B cell (primary cell): ENCODE results near the gene C17orf100. TPM values are rescaled to one million over a fixed set of nuclear protein-coding genes. Genes with fewer than 3 reads are reported as not detected.

ENCODE experiments used
- ATAC-seq: fragments of 200-7000 bp; cut with Tn5 transposase; one replicate; pipeline ENCODE4 v1.10.0; 2021; ENCODE audit warnings: low read depth, mild to moderate bottlenecking, moderate number of reproducible peaks, moderate library complexity
- CTCF ChIA-PET: fragments of 350-600 bp; sonication (Branson Sonifier 250); formaldehyde crosslinking; loops from one replicate; lab custom pipeline; 2021; ENCODE audit warnings: antibody characterized with exemption, inconsistent platforms; lab: Charles Lee
- POLR2A ChIA-PET: fragments of 350-600 bp; sonication (Branson Sonifier 250); formaldehyde crosslinking; loops from one replicate; lab custom pipeline; 2021; ENCODE audit warnings: antibody characterized with exemption; lab: Charles Lee
- DNase-seq: peaks from one replicate; pipeline ENCODE4 v3.0.0; 2013
- H2AFZ ChIP-seq: 2 replicates; pipeline ENCODE4 v1.6.1; 2012; ENCODE audit warnings: mild to moderate bottlenecking, low read depth, low read length; ENCODE audit not compliant: insufficient read depth, poor library complexity, severe bottlenecking
- H3K27ac ChIP-seq, 2 donors: 1 replicate in 1 of 2; 2 replicates in 1 of 2; pipeline ENCODE4 v1.5.1; 2012 to 2013; ENCODE audit warnings: low read length in 2 of 2, mild to moderate bottlenecking in 2 of 2, moderate library complexity in 1 of 2
- H3K27me3 ChIP-seq, 4 experiments: fragments of 200-600 bp in 1 of 4; sonication (generic) in 1 of 4; replicated peaks in 1 of 4; 1 replicate in 2 of 4; 2 replicates in 2 of 4; pipeline versions ENCODE4 v1.6.1 to v1.7.0; 2013 to 2016; ENCODE audit warnings: low read length in 3 of 4, mild to moderate bottlenecking in 2 of 4, mixed read lengths in 1 of 4, moderate library complexity in 1 of 4; ENCODE audit not compliant: insufficient read depth in 4 of 4, control insufficient read depth in 3 of 4; ENCODE audit errors: control extremely low read depth in 1 of 4
- H3K36me3 ChIP-seq, 2 experiments: replicated peaks in 1 of 2; 1 replicate in 1 of 2; 2 replicates in 1 of 2; pipeline versions ENCODE4 v1.6.1 to v1.7.1; 2013; ENCODE audit warnings: low read length in 1 of 2; ENCODE audit not compliant: insufficient read depth in 2 of 2, control insufficient read depth in 1 of 2; ENCODE audit errors: control extremely low read depth in 1 of 2, extremely low read depth in 1 of 2
- H3K4me1 ChIP-seq, 2 donors: fragments of 200-600 bp in 1 of 2; sonication (generic) in 1 of 2; 1 replicate in 1 of 2; 2 replicates in 1 of 2; pipeline versions ENCODE4 v1.5.1 to v1.6.1; 2013 to 2017; ENCODE audit warnings: low read length in 2 of 2; ENCODE audit not compliant: control insufficient read depth in 2 of 2, insufficient read depth in 2 of 2
- H3K4me2 ChIP-seq: replicated peaks from 2 replicates; pipeline ENCODE3; 2012; ENCODE audit warnings: mild to moderate bottlenecking, low read depth, low read length; ENCODE audit not compliant: poor library complexity, severe bottlenecking
- H3K4me3 ChIP-seq, 5 experiments: fragments of 200-600 bp in 1 of 5; sonication (generic) in 1 of 5; 1 replicate in 3 of 5; 2 replicates in 2 of 5; pipeline versions ENCODE4 v1.5.1 to v1.7.0; 2011 to 2016; ENCODE audit warnings: low read length in 4 of 5, mild to moderate bottlenecking in 4 of 5, low read depth in 2 of 5, control low read depth in 1 of 5, moderate library complexity in 1 of 5; ENCODE audit not compliant: insufficient read depth in 1 of 5; ENCODE audit errors: control extremely low read depth in 1 of 5, extremely low read depth in 1 of 5
- H3K79me2 ChIP-seq: fragments of 200-600 bp; sonication (generic); one replicate; pipeline ENCODE4 v1.6.0; 2016; ENCODE audit warnings: low read length; ENCODE audit not compliant: control insufficient read depth, insufficient read depth
- H3K9ac ChIP-seq: fragments of 200-600 bp; sonication (generic); 2 replicates; pipeline ENCODE4 v1.6.1; 2017; ENCODE audit warnings: mild to moderate bottlenecking, low read length, moderate library complexity
- H3K9me3 ChIP-seq, 3 donors: one replicate each; pipeline versions ENCODE4 v1.6.1 to v1.7.1; 2013; ENCODE audit warnings: low read length in 2 of 3; ENCODE audit not compliant: control insufficient read depth in 2 of 3, insufficient read depth in 1 of 3; ENCODE audit errors: control extremely low read depth in 1 of 3
- H4K20me1 ChIP-seq: 2 replicates; pipeline ENCODE4 v1.6.0; 2012; ENCODE audit warnings: mild to moderate bottlenecking, low read length; ENCODE audit not compliant: insufficient read depth, control insufficient read depth, poor library complexity, severe bottlenecking
- H3K27ac Mint-ChIP-seq: one replicate; pipeline ENCODE4 v1.8.0; 2021; ENCODE audit warnings: mixed read lengths
- H3K27me3 Mint-ChIP-seq: one replicate; pipeline ENCODE4 v1.8.0; 2021; ENCODE audit warnings: mixed read lengths
- H3K4me1 Mint-ChIP-seq: one replicate; pipeline ENCODE4 v1.8.0; 2021; ENCODE audit warnings: mixed read lengths
- H3K4me3 Mint-ChIP-seq: one replicate; pipeline ENCODE4 v1.8.0; 2021; ENCODE audit warnings: mixed read lengths
- H3K9me3 Mint-ChIP-seq: one replicate; pipeline ENCODE4 v1.8.0; 2022; ENCODE audit warnings: mixed read lengths; ENCODE audit not compliant: insufficient read depth
- EZH2 ChIP-seq: IDR thresholded peaks from 2 replicates; pipeline ENCODE4 v1.6.1; 2012; ENCODE audit warnings: borderline replicate concordance, low read depth, mild to moderate bottlenecking, moderate library complexity, low read length; ENCODE audit not compliant: insufficient read depth, poor library complexity, severe bottlenecking
- WGBS: methylation state at CpG from one replicate; pipeline ENCODE4 v1.1.5; 2013; ENCODE audit warnings: missing lambda C conversion rate; ENCODE audit not compliant: insufficient coverage; 5-methylcytosine and 5-hydroxymethylcytosine counted together
- intact Hi-C: fragments of 100-400 bp; cut with micrococcal nuclease; formaldehyde crosslinking; loops from one replicate; pipeline ENCODE4 v1.10.0; 2022
- polyA plus RNA-seq: library from polyadenylated mRNA; depleted of rRNA; stranded (reverse); fragments of >200 nt; gene quantifications from 2 replicates; pipeline ENCODE4 v1.2.3, GENCODE V29; 2012
- total RNA-seq, 2 donors: library from RNA; stranded (reverse); fragments of 120-200 nt in 1 of 2; gene quantifications; 1 replicate in 1 of 2; 2 replicates in 1 of 2; pipeline versions ENCODE4 v1.2.3 to v1.2.4, GENCODE V29; 2013 to 2022
- TF ChIP-seq, protein P1 (sequence below): fragments of 200-600 bp; IDR thresholded peaks from one replicate; pipeline ENCODE4 v1.8.0; 2022; ENCODE audit warnings: antibody characterized with exemption, mild to moderate bottlenecking

The C17orf100 gene
- total and polyA plus RNA-seq, 2 donors (not counting 1 experiment from before 2014, with no cell fraction given), result 3.7 to 11.6 TPM

DNA sequence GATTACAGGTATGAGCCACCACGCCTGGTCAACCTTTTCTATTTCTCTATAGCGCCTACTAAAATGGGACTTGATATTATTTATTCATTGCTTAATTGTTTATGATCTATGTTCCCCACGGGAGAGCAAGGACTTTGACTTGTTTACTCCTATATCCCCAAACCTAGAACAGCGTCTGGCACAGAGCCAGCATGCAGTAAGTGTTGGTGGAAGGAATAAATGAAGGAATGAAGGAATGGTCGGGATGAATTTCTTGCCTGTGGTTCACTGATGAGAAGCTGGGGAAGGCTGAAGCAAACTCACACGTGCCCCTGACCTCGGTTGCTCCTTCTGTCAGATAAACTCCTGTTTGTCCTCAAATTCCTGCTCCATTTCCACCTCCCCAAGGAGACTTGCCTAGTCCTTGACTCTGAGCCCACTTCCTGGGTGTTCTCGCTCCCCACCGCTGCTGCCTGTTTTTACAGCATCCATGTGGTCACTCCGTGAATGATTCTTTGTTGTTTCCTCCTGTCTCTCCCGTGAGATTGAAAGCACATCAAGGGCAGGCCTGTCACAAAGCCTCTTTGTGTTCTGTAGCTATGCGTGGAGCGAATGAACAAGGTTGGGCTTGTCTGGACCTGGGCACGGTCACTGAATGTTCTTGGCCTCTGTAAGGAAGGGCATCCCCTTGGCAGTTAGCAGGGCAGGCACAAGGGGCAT lies 17.3 kb downstream of the C17orf100 start:
- Mint-ChIP-seq H3K4me3 (no peak overlapping the region), H3K9me3 (no peaks in the 10 kb centered on the region), H3K4me1 (peaks cover 18% of the 10 kb centered on the region), H3K27ac (no peak overlapping the region), H3K27me3 (no peaks in the 10 kb centered on the region)
- CTCF ChIA-PET, result interaction anchor here (1.7 kb wide), 1 partner anchor 8 kb away, joined by 7 read pairs; no protein-coding TSS in a partner anchor
- POLR2A ChIA-PET, result no interaction called here
- Histone ChIP-seq H2AFZ (no peak overlapping the region), H3K27ac (no peak overlapping the region), H3K36me3 (peaks cover 0 to 21% of the 10 kb centered on the region in 2 experiments), H3K4me3 (no peak overlapping the region), H3K9me3 (no peaks in the 10 kb centered on the region), H3K9ac (no peak overlapping the region), H3K79me2 (peaks cover 32% of the 10 kb centered on the region), H3K4me1 (peaks cover 0 to 12% of the 10 kb centered on the region in 2 donors), H4K20me1 (peaks cover 23% of the 10 kb centered on the region), H3K27me3 (no peaks in the 10 kb centered on the region), H3K4me2 (no peak overlapping the region)
- WGBS, result 95% methylated on average over 9 of the region's 14 CpGs
- no peak for TF ChIP-seq EZH2
- TF ChIP-seq, protein P1, sequence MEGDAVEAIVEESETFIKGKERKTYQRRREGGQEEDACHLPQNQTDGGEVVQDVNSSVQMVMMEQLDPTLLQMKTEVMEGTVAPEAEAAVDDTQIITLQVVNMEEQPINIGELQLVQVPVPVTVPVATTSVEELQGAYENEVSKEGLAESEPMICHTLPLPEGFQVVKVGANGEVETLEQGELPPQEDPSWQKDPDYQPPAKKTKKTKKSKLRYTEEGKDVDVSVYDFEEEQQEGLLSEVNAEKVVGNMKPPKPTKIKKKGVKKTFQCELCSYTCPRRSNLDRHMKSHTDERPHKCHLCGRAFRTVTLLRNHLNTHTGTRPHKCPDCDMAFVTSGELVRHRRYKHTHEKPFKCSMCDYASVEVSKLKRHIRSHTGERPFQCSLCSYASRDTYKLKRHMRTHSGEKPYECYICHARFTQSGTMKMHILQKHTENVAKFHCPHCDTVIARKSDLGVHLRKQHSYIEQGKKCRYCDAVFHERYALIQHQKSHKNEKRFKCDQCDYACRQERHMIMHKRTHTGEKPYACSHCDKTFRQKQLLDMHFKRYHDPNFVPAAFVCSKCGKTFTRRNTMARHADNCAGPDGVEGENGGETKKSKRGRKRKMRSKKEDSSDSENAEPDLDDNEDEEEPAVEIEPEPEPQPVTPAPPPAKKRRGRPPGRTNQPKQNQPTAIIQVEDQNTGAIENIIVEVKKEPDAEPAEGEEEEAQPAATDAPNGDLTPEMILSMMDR, result no peak
- intact Hi-C loops, result no loop called here
- ATAC-seq (no peak), DNase-seq (no peak)

DNA sequence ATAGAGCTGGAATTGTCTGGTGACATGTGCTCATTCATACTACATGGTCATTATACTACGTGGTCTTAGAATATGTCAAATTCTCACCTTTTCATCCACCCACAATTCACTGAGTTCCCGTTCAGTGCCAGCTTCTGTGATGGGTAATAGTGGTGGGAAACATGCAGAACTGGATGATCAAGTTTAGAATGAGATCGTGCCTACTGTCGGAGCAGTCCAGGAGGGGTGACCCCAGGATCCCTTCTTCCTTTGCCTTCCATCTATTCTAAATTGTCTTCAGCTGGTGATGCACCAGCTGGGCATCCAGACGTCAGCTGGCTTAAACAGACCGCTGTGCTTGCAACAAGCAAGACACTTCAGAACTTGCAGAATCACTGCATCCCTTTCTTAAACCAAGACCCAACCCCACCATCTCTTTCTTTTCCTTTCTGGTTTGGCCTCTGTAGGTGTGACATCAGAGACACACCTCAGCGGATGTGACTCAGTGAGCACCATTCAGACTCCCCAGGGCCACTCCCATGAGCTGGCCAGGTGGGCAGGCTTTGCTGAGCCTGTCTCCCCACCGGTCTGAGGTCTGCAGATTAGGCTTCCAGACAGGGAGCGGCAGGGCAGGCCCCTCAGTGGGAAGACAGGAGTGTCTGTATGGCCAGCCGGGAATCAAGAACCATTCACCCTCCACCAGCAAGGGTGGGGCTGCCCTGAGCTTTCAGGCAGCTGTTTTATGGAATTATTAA lies 18.1 kb downstream of the C17orf100 start:
- H3K9ac ChIP-seq, result no peak overlapping the region
- Mint-ChIP-seq H3K9me3 (no peaks in the 10 kb centered on the region), H3K4me1 (peaks cover 16% of the 10 kb centered on the region), H3K27ac (no peak overlapping the region), H3K4me3 (no peak overlapping the region), H3K27me3 (no peaks in the 10 kb centered on the region)
- TF ChIP-seq, protein P1, result no peak
- TF ChIP-seq EZH2, result no peak
- ChIA-PET POLR2A (no interaction called here), CTCF (interaction anchor here (1.7 kb wide), 1 partner anchor 9 kb away, joined by 7 read pairs; no protein-coding TSS in a partner anchor)
- H3K79me2 ChIP-seq, result peaks cover 32% of the 10 kb centered on the region
- no peak overlapping the region for H3K4me3 ChIP-seq
- 96% methylated on average over 6 of the region's 10 CpGs for WGBS
- no peak for DNase-seq
- H3K9me3 ChIP-seq, result no peaks in the 10 kb centered on the region
- intact Hi-C loops, result no loop called here
- no peaks in the 10 kb centered on the region for H3K27me3 ChIP-seq
- no peak for ATAC-seq
- H2AFZ ChIP-seq, result no peak overlapping the region
- H3K36me3 ChIP-seq, result peaks cover 0 to 17% of the 10 kb centered on the region in 2 experiments
- peaks cover 0 to 12% of the 10 kb centered on the region in 2 donors for H3K4me1 ChIP-seq
- H4K20me1 ChIP-seq, result peaks cover 23% of the 10 kb centered on the region
- H3K27ac ChIP-seq, result no peak overlapping the region
- H3K4me2 ChIP-seq, result no peak overlapping the region
